Loucy (cell line): Measurements from ENCODE around the gene ZNF385C.
A peak's percentile ranks its signal among the peaks of the same experiment; 100 is the strongest.
"Not testable (repeated sequence)": the region's sequence is repeated elsewhere in the genome, so short reads cannot be mapped to it uniquely, and the experiment has no call there.

Source experiments
- H2AFZ ChIP-seq: fragments of 200-600 bp; sonication (generic); 2 replicates; pipeline ENCODE4 v1.6.0; 2016; ENCODE audit warnings: antibody characterized with exemption, mild to moderate bottlenecking, low read length, moderate library complexity
- H3F3A ChIP-seq: fragments of 200-600 bp; 2 replicates; pipeline ENCODE4 v1.6.0; 2016; ENCODE audit warnings: antibody characterized with exemption, low read depth, mild to moderate bottlenecking
- H3K27me3 ChIP-seq: fragments of 200-600 bp; sonication (generic); 2 replicates; pipeline ENCODE4 v1.6.1; 2014; ENCODE audit warnings: low read length, mild to moderate bottlenecking; ENCODE audit not compliant: insufficient read depth, poor library complexity, severe bottlenecking
- H3K36me3 ChIP-seq: fragments of 200-600 bp; sonication (generic); 2 replicates; pipeline ENCODE4 v1.6.1; 2016; ENCODE audit warnings: low read length; ENCODE audit not compliant: insufficient read depth
- H3K4me1 ChIP-seq: fragments of 200-600 bp; sonication (generic); 2 replicates; pipeline ENCODE4 v1.5.1; 2014; ENCODE audit warnings: low read length, mild to moderate bottlenecking; ENCODE audit not compliant: insufficient read depth, poor library complexity, severe bottlenecking
- H3K4me2 ChIP-seq: fragments of 200-600 bp; sonication (generic); 2 replicates; pipeline ENCODE4 v1.6.0; 2014; ENCODE audit warnings: antibody characterized with exemption, low read length, low read depth, mild to moderate bottlenecking; ENCODE audit not compliant: poor library complexity, severe bottlenecking
- H3K4me3 ChIP-seq: fragments of 200-600 bp; sonication (generic); 2 replicates; pipeline ENCODE4 v1.5.1; 2014; ENCODE audit warnings: low read length, mild to moderate bottlenecking, mixed read lengths; ENCODE audit not compliant: poor library complexity, severe bottlenecking
- H3K79me2 ChIP-seq: fragments of 200-600 bp; sonication (generic); 2 replicates; pipeline ENCODE4 v1.6.1; 2014; ENCODE audit warnings: low read length; ENCODE audit not compliant: insufficient read depth
- H3K9ac ChIP-seq: fragments of 200-600 bp; sonication (generic); 2 replicates; pipeline ENCODE4 v1.6.0; 2014; ENCODE audit warnings: mild to moderate bottlenecking, low read depth, low read length, moderate library complexity; ENCODE audit not compliant: poor library complexity, severe bottlenecking
- H3K9me2 ChIP-seq: fragments of 200-600 bp; sonication (generic); replicated peaks from 2 replicates; pipeline ENCODE4 v1.6.1; 2016; ENCODE audit warnings: low read depth, low read length, mixed read lengths
- H3K9me3 ChIP-seq: fragments of 200-600 bp; sonication (generic); 2 replicates; pipeline ENCODE4 v1.6.1; 2014; ENCODE audit warnings: mild to moderate bottlenecking, antibody characterized with exemption, low read length, low read depth; ENCODE audit not compliant: insufficient read depth
- H4K20me1 ChIP-seq: fragments of 200-600 bp; sonication (generic); 2 replicates; pipeline ENCODE4 v1.6.0; 2014; ENCODE audit warnings: antibody characterized with exemption, low read length, mild to moderate bottlenecking; ENCODE audit not compliant: insufficient read depth, poor library complexity, severe bottlenecking
- CTCF ChIP-seq: fragments of 200-600 bp; sonication (generic); conservative IDR thresholded peaks from 2 replicates; pipeline ENCODE4 v1.5.1; 2014; ENCODE audit warnings: mild to moderate bottlenecking, antibody characterized with exemption, low read length
- EZH2phosphoT487 ChIP-seq: fragments of 200-600 bp; IDR thresholded peaks from 2 replicates; pipeline ENCODE4 v1.6.1; 2018; ENCODE audit warnings: antibody characterized with exemption, mild to moderate bottlenecking, moderate library complexity, borderline replicate concordance

Gene ZNF385C

GRCh38 chr17:42010898-42011516, 87.3 kb downstream of the ZNF385C start:
- Histone ChIP-seq H3F3A (no peaks in the 10 kb centered on the region), H3K4me3 (no peak overlapping the region), H3K9me2 (no peaks in the 10 kb centered on the region), H3K36me3 (no peaks in the 10 kb centered on the region), H3K79me2 (peaks cover 99% of the 10 kb centered on the region), H4K20me1 (peaks cover 49% of the 10 kb centered on the region), H3K4me2 (peak overlapping the region; percentile 48), H2AFZ (no peak overlapping the region), H3K9ac (peak overlapping the region; percentile 26), H3K27me3 (no peaks in the 10 kb centered on the region), H3K4me1 (peaks cover 32% of the 10 kb centered on the region), H3K9me3 (no peaks in the 10 kb centered on the region)
- TF ChIP-seq EZH2phosphoT487: no peak
- TF ChIP-seq CTCF: no peak

GRCh38 chr17:42010266-42010680, 88.0 kb downstream of the ZNF385C start:
- not testable (repeated sequence) for H3K9ac ChIP-seq, H3K9me3 ChIP-seq, H3F3A ChIP-seq, H3K4me3 ChIP-seq, H3K36me3 ChIP-seq, H3K27me3 ChIP-seq, H3K9me2 ChIP-seq, H2AFZ ChIP-seq
- H3K79me2 ChIP-seq: peaks cover 98% of the 10 kb centered on the region
- H3K4me2 ChIP-seq: peak overlapping the region; percentile 48
- H4K20me1 ChIP-seq: peaks cover 47% of the 10 kb centered on the region
- peaks cover 27% of the 10 kb centered on the region for H3K4me1 ChIP-seq

- no peaks in the 10 kb centered on the region for H3K36me3 ChIP-seq
- H3K9me3 ChIP-seq: no peaks in the 10 kb centered on the region
- H3K9me2 ChIP-seq: no peaks in the 10 kb centered on the region
- no peak overlapping the region for H2AFZ ChIP-seq
- no peaks in the 10 kb centered on the region for H3K27me3 ChIP-seq
- no peak overlapping the region for H3K9ac ChIP-seq
- peak; percentile 45 for TF ChIP-seq CTCF
- TF ChIP-seq EZH2phosphoT487: no peak
- peaks cover 54% of the 10 kb centered on the region for H4K20me1 ChIP-seq
- peaks cover 98% of the 10 kb centered on the region for H3K79me2 ChIP-seq
- no peaks in the 10 kb centered on the region for H3F3A ChIP-seq
- no peak overlapping the region for H3K4me3 ChIP-seq
- H3K4me2 ChIP-seq: peak overlapping the region; percentile 2
- H3K4me1 ChIP-seq: peaks cover 22% of the 10 kb centered on the region
Observed at GRCh38 chr17:42009170-42009569, 89.1 kb downstream of the ZNF385C start.

- Histone ChIP-seq H3K9me2 (no peaks in the 10 kb centered on the region), H3K27me3 (no peaks in the 10 kb centered on the region), H3K4me3 (no peak overlapping the region), H3K9ac (no peak overlapping the region), H3K79me2 (peaks cover 91% of the 10 kb centered on the region), H3K9me3 (no peaks in the 10 kb centered on the region), H2AFZ (no peak overlapping the region), H3K4me2 (no peak overlapping the region), H3K4me1 (no peaks in the 10 kb centered on the region), H3K36me3 (peaks cover 35% of the 10 kb centered on the region; the same call in 1 of the 2 replicates), H4K20me1 (peaks cover 32% of the 10 kb centered on the region), H3F3A (no peaks in the 10 kb centered on the region)
- no peak for TF ChIP-seq EZH2phosphoT487
- TF ChIP-seq CTCF: no peak
Observed at GRCh38 chr17:42005166-42005565, 93.1 kb downstream of the ZNF385C start.
